ENCODE data around the gene SCRG1. TPM values are rescaled to one million over a fixed set of nuclear protein-coding genes. Genes with fewer than 3 reads are reported as not detected.

The SCRG1 gene
- total and polyA plus RNA-seq, 2 donors (not counting 3 experiments of a cell fraction or from before 2014, with no cell fraction given) = not detected

DNA sequence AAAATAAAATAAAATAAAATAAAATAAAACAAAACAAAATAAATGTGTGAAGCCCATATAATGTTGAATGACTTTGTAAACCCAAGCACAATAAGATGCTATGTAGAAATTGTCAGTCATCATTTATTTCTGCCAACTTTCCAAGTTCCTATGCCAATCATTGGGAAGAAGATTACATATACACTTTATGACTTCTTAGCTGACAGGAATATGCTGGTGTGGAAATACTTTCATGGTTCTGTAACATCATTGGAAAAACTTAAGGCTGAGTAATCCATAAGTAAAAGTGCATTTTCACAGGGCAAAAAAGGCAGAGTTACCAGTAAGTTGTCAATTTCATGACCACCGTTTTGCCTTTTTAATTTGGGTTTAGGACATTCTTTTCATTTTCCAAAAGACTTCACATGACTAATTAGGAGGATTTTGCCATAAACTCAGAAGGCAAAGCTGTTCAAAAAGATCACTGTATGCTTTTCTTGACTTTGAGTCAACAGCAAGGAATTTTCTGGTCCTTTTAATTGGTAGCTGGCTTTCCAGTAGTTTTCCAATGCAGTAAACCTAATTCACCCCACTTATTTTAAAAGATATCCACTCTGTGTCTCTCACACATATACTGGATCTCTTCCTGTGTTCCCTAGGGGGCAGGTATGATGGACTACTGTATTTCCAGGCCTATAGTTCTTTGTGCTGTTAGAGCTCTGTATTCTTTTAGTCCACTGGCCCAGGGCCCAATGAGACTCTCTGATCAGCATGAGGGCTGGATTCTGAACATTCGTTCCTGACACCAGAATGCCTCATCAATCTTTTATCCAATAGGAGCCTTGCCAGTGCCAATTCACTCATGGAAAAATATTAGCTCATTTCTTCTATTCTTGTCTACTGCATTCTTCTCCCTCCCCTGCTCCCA is 26.2 kb upstream of the SCRG1 start:
- Histone ChIP-seq H3K4me1 (ENCODE audit: control insufficient read depth, extremely low read depth, insufficient read depth, low read length) (no peaks in the 10 kb centered on the region), H2AFZ (ENCODE audit: low read depth, low read length) (no peak overlapping the region), H3K27ac (ENCODE audit: insufficient read depth, low read depth, low read length) (no peak overlapping the region), H3K36me3 (ENCODE audit: control insufficient read depth in 2 of 2, extremely low read depth in 1 of 2, insufficient read depth in 2 of 2, low read length in 2 of 2) (no peaks in the 10 kb centered on the region), H3K27me3 (ENCODE audit: control insufficient read depth in 2 of 2, insufficient read depth in 2 of 2, low read length in 2 of 2) (no peaks in the 10 kb centered on the region), H3K9ac (replicated peaks; ENCODE audit: extremely low read depth, insufficient read depth, low read length) (no peak overlapping the region), H3K4me2 (ENCODE audit: insufficient read depth, low read length) (no peak overlapping the region), H3K9me1 (replicated peaks; ENCODE audit: control insufficient read depth, extremely low read depth, insufficient read depth, low read length) (no peaks in the 10 kb centered on the region), H3K9me3 (replicated peaks; ENCODE audit: control insufficient read depth, insufficient read depth, low read length) (no peaks in the 10 kb centered on the region), H3K79me2 (ENCODE audit: control insufficient read depth, insufficient read depth, low read length) (no peaks in the 10 kb centered on the region), H3K4me3 (replicated peaks in 1 of 3; ENCODE audit: insufficient read depth in 1 of 3, low read depth in 1 of 3, low read length in 3 of 3) (no peak overlapping the region), H4K20me1 (replicated peaks; ENCODE audit: control insufficient read depth, extremely low read depth, insufficient read depth, low read length) (no peaks in the 10 kb centered on the region)
- ChIA-PET CTCF (interaction anchor here (0.7 to 1.4 kb wide), 6 partner anchors 8 to 124 kb away, joined by 3 to 4 read pairs (median 3); no protein-coding TSS in a partner anchor), POLR2A (no interaction called here)
- TF ChIP-seq, protein P1, sequence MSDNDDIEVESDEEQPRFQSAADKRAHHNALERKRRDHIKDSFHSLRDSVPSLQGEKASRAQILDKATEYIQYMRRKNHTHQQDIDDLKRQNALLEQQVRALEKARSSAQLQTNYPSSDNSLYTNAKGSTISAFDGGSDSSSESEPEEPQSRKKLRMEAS (IDR thresholded peaks at IDR 0.05; ENCODE audit: insufficient read depth, insufficient read length) = no peak
- TF ChIP-seq JUN (IDR thresholded peaks at IDR 0.05; ENCODE audit: borderline replicate concordance, insufficient read depth, insufficient read length, low read depth) (no peak), FOS (IDR thresholded peaks at IDR 0.05; ENCODE audit: borderline replicate concordance, insufficient read depth, low read length) (no peak), CTCF (IDR thresholded peaks at IDR 0.05; ENCODE audit: extremely low read depth in 1 of 2, insufficient read depth in 1 of 2, low read depth in 1 of 2, low read length in 2 of 2) (no peak), GATA2 (IDR thresholded peaks at IDR 0.05; ENCODE audit: insufficient read depth, insufficient read length, low read depth, low read length) (no peak), POLR2A (IDR thresholded peaks at IDR 0.05; ENCODE audit: low read depth, low read length) (no peak), MYC (IDR thresholded peaks at IDR 0.05; ENCODE audit: low read depth, low read length) (no peak), POLR2AphosphoS5 (IDR thresholded peaks at IDR 0.05; ENCODE audit: insufficient read depth, low read depth, low read length) (no peak)
- FAIRE-seq (no peak), DNase-seq (ENCODE audit: low read depth, low spot score) (no peak)
- dilution Hi-C loops (cut with MboI; ENCODE audit: extremely low pct_ligation_motif_present, low sequenced_read_pairs) (no loop called here), intact Hi-C loops (cut with micrococcal nuclease) (no loop called here)
- BruUV-seq (replicated peaks) = no TSS peak

Data from endothelial cell of umbilical vein (primary cell).